Measurements from ENCODE around the gene CSNK1A1. TPM values are rescaled to one million over a fixed set of nuclear protein-coding genes. Genes with fewer than 3 reads are reported as not detected.
A peak's percentile ranks its signal among the peaks of the same experiment; 100 is the strongest.
"Not testable (repeated sequence)": the region's sequence is repeated elsewhere in the genome, so short reads cannot be mapped to it uniquely, and the experiment has no call there.

The CSNK1A1 gene
- total RNA-seq, 1 donor from 2014 or later, result 191 TPM

DNA sequence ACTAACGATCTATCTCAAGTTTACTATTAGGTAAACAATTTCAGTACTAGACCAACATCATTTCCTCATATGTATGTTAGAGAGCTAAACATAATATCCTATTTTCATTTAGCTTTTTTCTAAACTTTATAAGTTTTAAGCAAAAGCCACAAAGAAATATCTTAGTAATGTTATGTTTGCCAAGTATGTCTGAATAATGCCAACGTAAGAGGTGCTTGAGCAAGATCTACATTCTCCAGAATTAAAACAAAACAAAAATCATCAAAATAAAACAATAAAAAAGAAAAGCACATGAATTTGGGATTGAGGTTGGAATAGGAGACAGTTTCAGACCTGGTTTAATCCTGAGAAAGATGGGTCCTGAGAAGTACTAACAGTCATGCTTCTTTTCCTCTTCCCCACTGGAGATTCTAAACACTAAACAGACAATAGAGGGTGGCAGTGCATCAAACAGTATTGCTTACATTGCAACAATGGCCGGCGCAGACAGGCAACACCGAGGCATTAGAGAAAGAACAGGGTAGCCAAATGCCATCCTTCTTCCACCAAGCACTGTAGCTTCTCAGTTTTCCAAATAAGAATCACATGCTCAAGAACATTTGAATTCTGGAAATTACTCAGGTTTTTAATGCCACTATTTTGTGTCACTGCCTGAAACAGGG is 33.6 kb downstream of the CSNK1A1 start:
- intact Hi-C loops (cut with DNase I), result no loop called here

DNA sequence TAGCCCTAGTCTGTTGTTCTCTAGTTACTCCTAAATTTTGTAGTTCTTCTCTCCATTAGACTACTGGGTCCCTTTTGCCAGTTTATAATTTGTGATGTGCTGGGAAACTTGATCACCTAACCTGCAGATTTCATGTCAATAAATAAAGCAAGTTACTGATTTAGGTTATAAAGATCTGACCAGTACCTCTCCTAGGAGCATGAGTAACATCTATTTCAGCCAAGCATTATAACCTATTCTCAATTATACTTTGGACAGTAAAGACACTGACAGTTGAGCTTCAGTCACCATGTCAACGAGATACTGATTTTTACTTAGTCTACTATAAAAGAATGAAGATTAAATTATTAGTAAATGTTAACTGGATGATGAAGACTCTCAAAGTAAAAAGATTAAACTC is 36.7 kb downstream of the CSNK1A1 start:
- no peak for TF ChIP-seq CTCF (IDR thresholded peaks at IDR 0.05)
- no peaks in the 10 kb centered on the region for H3K9me3 ChIP-seq
- H3K27me3 ChIP-seq, result no peaks in the 10 kb centered on the region
- H3K36me3 ChIP-seq, result peaks cover 58% of the 10 kb centered on the region
- no peak for DNase-seq
- intact Hi-C loops (cut with DNase I), result no loop called here
- no peak for ATAC-seq
- no peak overlapping the region for H3K4me3 ChIP-seq
- H3K27ac ChIP-seq, result no peak overlapping the region
- peaks cover 29% of the 10 kb centered on the region for H3K4me1 ChIP-seq

More for the DNA sequence above, 33.6 kb downstream of the CSNK1A1 start:
- H3K36me3 ChIP-seq, result peaks cover 47% of the 10 kb centered on the region
- no peaks in the 10 kb centered on the region for H3K9me3 ChIP-seq
- ATAC-seq (peak; percentile 41), DNase-seq (no peak)
- no peaks in the 10 kb centered on the region for H3K27me3 ChIP-seq
- peaks cover 47% of the 10 kb centered on the region for H3K4me1 ChIP-seq
- H3K27ac ChIP-seq, result no peak overlapping the region
- H3K4me3 ChIP-seq, result no peak overlapping the region
- TF ChIP-seq CTCF (IDR thresholded peaks at IDR 0.05), result no peak

DNA sequence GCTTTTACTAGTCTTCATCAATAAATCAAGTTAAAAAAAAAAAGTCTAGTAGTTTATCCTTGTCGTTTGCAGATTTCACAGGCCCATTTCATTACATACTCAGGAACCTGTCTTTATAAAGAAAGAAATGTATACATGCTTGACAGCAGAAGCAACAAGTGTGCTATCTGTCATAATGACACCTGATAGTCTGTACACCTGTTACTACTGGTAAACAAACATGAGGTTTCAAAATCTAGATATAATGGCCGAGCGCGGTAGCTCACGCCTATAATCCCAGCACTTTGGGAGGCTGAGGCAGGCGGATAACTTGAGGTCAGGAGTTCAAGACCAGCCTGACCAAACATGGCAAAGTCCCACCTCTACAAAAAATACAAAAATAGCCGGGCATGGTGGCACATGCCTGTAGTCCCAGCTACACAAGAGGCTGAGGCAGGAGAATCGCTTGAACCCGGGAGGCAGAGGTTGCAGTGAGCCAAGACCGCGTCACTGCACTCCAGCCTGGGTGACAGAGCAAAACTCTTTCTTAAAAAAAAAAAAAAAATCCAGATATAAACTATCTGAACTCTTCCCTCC is 37.8 kb downstream of the CSNK1A1 start:
- intact Hi-C loops (cut with DNase I); H3K4me3 ChIP-seq; ATAC-seq; H3K27ac ChIP-seq; H3K9me3 ChIP-seq; DNase-seq; H3K27me3 ChIP-seq: not testable (repeated sequence)
- H3K36me3 ChIP-seq, result peaks cover 67% of the 10 kb centered on the region
- H3K4me1 ChIP-seq, result peaks cover 19% of the 10 kb centered on the region

DNA sequence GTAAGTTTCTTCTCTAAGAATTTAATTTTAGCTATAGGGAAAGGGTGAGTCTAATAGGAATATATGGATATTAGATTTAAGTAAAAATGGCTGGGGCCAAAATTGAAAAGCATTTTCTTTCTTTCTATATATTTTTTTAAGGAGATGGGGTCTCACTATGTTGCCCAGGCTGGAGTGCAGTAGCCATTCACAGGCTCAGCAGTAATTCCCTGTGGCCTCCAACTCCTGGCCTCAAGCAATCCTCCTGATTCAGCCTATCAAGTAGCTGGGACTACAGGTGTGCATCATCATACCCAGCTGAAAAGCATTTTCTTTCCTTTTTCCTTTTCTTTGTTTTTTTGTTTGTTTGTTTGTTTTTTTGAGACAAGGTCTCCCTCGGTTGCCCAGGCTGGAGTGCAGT is 41.1 kb downstream of the CSNK1A1 start:
- no peak for TF ChIP-seq CTCF (IDR thresholded peaks at IDR 0.05)
- H3K27me3 ChIP-seq, result no peaks in the 10 kb centered on the region
- no peaks in the 10 kb centered on the region for H3K9me3 ChIP-seq
- ATAC-seq, result no peak
- DNase-seq, result no peak
- intact Hi-C loops (cut with DNase I), result no loop called here
- H3K36me3 ChIP-seq, result peaks cover 86% of the 10 kb centered on the region
- H3K4me3 ChIP-seq, result no peak overlapping the region
- no peak overlapping the region for H3K27ac ChIP-seq
- no peaks in the 10 kb centered on the region for H3K4me1 ChIP-seq

DNA sequence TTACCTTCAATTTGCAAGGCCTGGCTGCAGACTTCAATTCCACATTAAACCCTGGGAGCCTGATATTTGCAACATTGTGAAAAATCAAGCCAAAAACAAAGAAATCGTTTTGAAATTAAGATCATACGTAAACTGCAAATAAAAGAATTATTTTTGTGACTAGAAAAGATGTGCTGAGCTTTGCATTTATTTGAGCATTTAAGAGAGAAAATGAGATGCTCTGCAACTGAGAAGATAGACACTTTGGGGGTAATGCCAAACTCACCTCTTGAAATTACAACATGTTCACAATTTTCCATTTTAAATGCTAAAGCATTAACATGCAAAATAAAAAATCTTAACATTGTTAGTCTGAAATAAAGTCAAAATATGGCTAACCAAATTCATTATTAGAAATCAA is 46.6 kb downstream of the CSNK1A1 start:
- no peak for TF ChIP-seq CTCF (IDR thresholded peaks at IDR 0.05)
- DNase-seq, result no peak
- ATAC-seq, result no peak
- H3K36me3 ChIP-seq, result peaks cover 97% of the 10 kb centered on the region
- intact Hi-C loops (cut with DNase I), result loop anchor here (10.0 kb wide), 1 partner anchor 60 kb away; no protein-coding TSS in a partner anchor
- H3K27me3 ChIP-seq, result no peaks in the 10 kb centered on the region
- H3K4me3 ChIP-seq, result no peak overlapping the region
- H3K4me1 ChIP-seq, result no peaks in the 10 kb centered on the region
- no peaks in the 10 kb centered on the region for H3K9me3 ChIP-seq
- H3K27ac ChIP-seq, result no peak overlapping the region

- intact Hi-C loops (cut with DNase I), result loop anchor here (10.0 kb wide), 1 partner anchor 58 kb away; no protein-coding TSS in a partner anchor
- Histone ChIP-seq H3K4me1 (no peaks in the 10 kb centered on the region), H3K9me3 (no peaks in the 10 kb centered on the region), H3K27me3 (no peaks in the 10 kb centered on the region), H3K36me3 (peaks cover 97% of the 10 kb centered on the region), H3K27ac (no peak overlapping the region), H3K4me3 (no peak overlapping the region)
- no peak for TF ChIP-seq CTCF (IDR thresholded peaks at IDR 0.05)
- ATAC-seq, result no peak
- DNase-seq, result no peak
Measured at GRCh38 chr5:149503006-149503405, 48.2 kb downstream of the CSNK1A1 start.

All from upper lobe of right lung (tissue), 1 donor.